ENCODE data around the gene NAA16.

Gene NAA16

GRCh38 chr13:41332829-41333228, 21.8 kb downstream of the NAA16 start:
- TF ChIP-seq EGR1 (IDR thresholded peaks at IDR 0.05) (no peak), REST (IDR thresholded peaks at IDR 0.05; ENCODE audit: low read depth) (no peak), CEBPB (IDR thresholded peaks at IDR 0.05) (no peak), MAX (IDR thresholded peaks at IDR 0.05) (no peak), NFIC (IDR thresholded peaks at IDR 0.05) (no peak), EP300 (IDR thresholded peaks at IDR 0.05; ENCODE audit: borderline replicate concordance) (no peak), TEAD4 (IDR thresholded peaks at IDR 0.05) (no peak)

GRCh38 chr13:41334810-41335209, 23.7 kb downstream of the NAA16 start:
- TF ChIP-seq CEBPB (IDR thresholded peaks at IDR 0.05) (no peak), USF1 (IDR thresholded peaks at IDR 0.05) (no peak), MAX (IDR thresholded peaks at IDR 0.05) (no peak), CREB1 (IDR thresholded peaks at IDR 0.05; ENCODE audit: low read depth) (no peak), FOXM1 (IDR thresholded peaks at IDR 0.05; ENCODE audit: borderline replicate concordance, low read depth) (no peak), TEAD4 (IDR thresholded peaks at IDR 0.05) (no peak), RAD21 (IDR thresholded peaks at IDR 0.05; ENCODE audit: low read depth) (no peak)

GRCh38 chr13:41344358-41344757, 33.3 kb downstream of the NAA16 start:
- TF ChIP-seq MAX (IDR thresholded peaks at IDR 0.05) (no peak), FOXM1 (IDR thresholded peaks at IDR 0.05; ENCODE audit: borderline replicate concordance, low read depth) (no peak), REST (IDR thresholded peaks at IDR 0.05; ENCODE audit: low read depth) (no peak), EGR1 (IDR thresholded peaks at IDR 0.05) (no peak), YY1 (IDR thresholded peaks at IDR 0.05; ENCODE audit: low read depth) (no peak), RAD21 (IDR thresholded peaks at IDR 0.05; ENCODE audit: low read depth) (no peak), USF1 (IDR thresholded peaks at IDR 0.05) (no peak), ZBTB7A (IDR thresholded peaks at IDR 0.05; ENCODE audit: low read depth) (no peak)

- no peak for TF ChIP-seq USF1 (IDR thresholded peaks at IDR 0.05)
- TF ChIP-seq TCF12 (IDR thresholded peaks at IDR 0.05; ENCODE audit: low read depth) = no peak
- TF ChIP-seq FOXM1 (IDR thresholded peaks at IDR 0.05; ENCODE audit: borderline replicate concordance, low read depth) = no peak
- TF ChIP-seq CEBPB (IDR thresholded peaks at IDR 0.05) = no peak
- no peak for TF ChIP-seq EGR1 (IDR thresholded peaks at IDR 0.05)
These were observed 34.3 kb downstream of the NAA16 start for GRCh38 chr13:41345165-41345913.

GRCh38 chr13:41345914-41346589, 35.0 kb downstream of the NAA16 start:
- TF ChIP-seq ZBTB7A (IDR thresholded peaks at IDR 0.05; ENCODE audit: low read depth) = no peak
- TF ChIP-seq YY1 (IDR thresholded peaks at IDR 0.05; ENCODE audit: low read depth) = no peak
- TF ChIP-seq CREB1 (IDR thresholded peaks at IDR 0.05; ENCODE audit: low read depth) = no peak
- TF ChIP-seq USF1 (IDR thresholded peaks at IDR 0.05) = no peak
- TF ChIP-seq EP300 (IDR thresholded peaks at IDR 0.05; ENCODE audit: borderline replicate concordance) = no peak
- no peak for TF ChIP-seq CEBPB (IDR thresholded peaks at IDR 0.05)
- TF ChIP-seq NFIC (IDR thresholded peaks at IDR 0.05) = no peak
- no peak for TF ChIP-seq RAD21 (IDR thresholded peaks at IDR 0.05; ENCODE audit: low read depth)
- no peak for TF ChIP-seq FOXM1 (IDR thresholded peaks at IDR 0.05; ENCODE audit: borderline replicate concordance, low read depth)
- no peak for TF ChIP-seq REST (IDR thresholded peaks at IDR 0.05; ENCODE audit: low read depth)
- no peak for TF ChIP-seq TCF12 (IDR thresholded peaks at IDR 0.05; ENCODE audit: low read depth)
- no peak for TF ChIP-seq MAX (IDR thresholded peaks at IDR 0.05)
- no peak for TF ChIP-seq TEAD4 (IDR thresholded peaks at IDR 0.05)
- TF ChIP-seq TAF1 (IDR thresholded peaks at IDR 0.05; ENCODE audit: low read depth) = no peak

Data from Ishikawa (cell line).